Measurements from ENCODE around the gene SH2D6. TPM values are rescaled to one million over a fixed set of nuclear protein-coding genes. Genes with fewer than 3 reads are reported as not detected.
A peak's percentile ranks its signal among the peaks of the same experiment; 100 is the strongest.
"Not testable (repeated sequence)": the region's sequence is repeated elsewhere in the genome, so short reads cannot be mapped to it uniquely, and the experiment has no call there.

SH2D6 gene
- total RNA-seq, 4 donors from 2014 or later = 7.6 to 14.2 (median 11.4) TPM; not detected in 1

DNA sequence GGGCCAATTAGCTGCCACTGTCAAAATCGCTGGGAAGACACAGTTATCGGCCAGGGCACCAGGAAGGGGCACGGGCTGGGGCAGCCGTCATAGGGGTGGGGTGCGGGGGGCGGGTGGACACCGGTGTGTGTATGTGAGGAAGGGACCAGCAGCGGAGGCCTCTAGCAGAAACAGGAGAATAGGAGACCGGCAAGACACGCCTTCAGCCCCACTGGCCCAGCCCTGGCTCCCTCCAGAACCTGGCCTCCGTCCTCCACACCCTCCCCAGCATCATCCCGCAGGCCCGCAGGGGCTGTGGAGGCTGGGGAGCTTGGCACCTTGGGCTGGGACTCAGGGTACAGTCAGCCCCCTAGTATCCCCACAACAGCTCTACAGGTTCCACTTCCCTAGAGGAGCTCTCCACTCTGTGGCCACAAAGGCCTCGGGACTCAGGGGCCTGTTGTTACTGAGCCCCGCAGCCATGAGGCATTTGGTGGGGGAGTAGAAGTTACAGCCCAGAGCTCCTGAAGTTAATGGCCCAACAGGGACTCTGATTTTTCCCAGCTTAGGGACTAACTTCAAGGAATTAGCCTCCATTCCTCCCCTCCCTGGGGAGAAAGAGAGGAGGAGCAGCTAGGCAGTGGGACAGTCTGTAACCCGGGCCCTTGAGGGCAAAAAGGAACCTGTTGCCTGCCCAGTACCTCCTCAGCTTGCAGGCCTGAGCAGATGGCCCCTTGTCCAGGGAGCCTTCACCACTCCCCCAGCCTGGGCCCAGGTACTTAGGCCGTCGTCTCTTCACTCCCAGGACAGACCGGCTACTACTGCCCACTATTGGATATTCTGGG is 19.9 kb downstream of the SH2D6 start:
- WGBS, 2 donors (ENCODE audit: low coverage in 1 of 2) = 47% methylated on average over 18 of the region's 19 CpGs; no CpG with 5 or more reads in 1 of the 2 donors
- DNase-seq = no peak
- Histone ChIP-seq H3K4me3 (peak overlapping the region; percentile 12 to 55 (median 36)), H3K9me3 (no peaks in the 10 kb centered on the region), H3K27ac (peak overlapping the region; percentile 90 to 94 (median 94)), H3K4me1 (peaks cover 23 to 45% (median 36%) of the 10 kb centered on the region in 4 donors), H3K36me3 (no peaks in the 10 kb centered on the region), H3K27me3 (no peaks in the 10 kb centered on the region)
- in situ Hi-C loops (cut with MboI; ENCODE audit: low pct_ligation_motif_present in 1 of 4, low pct_unique_long_range_greater_than_20kb in 1 of 4, low sequenced_read_pairs in 3 of 4) (no loop called here), intact Hi-C loops (cut with DNase I; ENCODE audit: low total_unique reads) (loop anchor here (5.0 kb wide), 1 partner anchor 99 kb away; the partner anchor contains the start of gene MAT2A)
- TF ChIP-seq, protein P1, sequence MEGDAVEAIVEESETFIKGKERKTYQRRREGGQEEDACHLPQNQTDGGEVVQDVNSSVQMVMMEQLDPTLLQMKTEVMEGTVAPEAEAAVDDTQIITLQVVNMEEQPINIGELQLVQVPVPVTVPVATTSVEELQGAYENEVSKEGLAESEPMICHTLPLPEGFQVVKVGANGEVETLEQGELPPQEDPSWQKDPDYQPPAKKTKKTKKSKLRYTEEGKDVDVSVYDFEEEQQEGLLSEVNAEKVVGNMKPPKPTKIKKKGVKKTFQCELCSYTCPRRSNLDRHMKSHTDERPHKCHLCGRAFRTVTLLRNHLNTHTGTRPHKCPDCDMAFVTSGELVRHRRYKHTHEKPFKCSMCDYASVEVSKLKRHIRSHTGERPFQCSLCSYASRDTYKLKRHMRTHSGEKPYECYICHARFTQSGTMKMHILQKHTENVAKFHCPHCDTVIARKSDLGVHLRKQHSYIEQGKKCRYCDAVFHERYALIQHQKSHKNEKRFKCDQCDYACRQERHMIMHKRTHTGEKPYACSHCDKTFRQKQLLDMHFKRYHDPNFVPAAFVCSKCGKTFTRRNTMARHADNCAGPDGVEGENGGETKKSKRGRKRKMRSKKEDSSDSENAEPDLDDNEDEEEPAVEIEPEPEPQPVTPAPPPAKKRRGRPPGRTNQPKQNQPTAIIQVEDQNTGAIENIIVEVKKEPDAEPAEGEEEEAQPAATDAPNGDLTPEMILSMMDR (IDR thresholded peaks at IDR 0.05) = no peak
- TF ChIP-seq POLR2A (IDR thresholded peaks at IDR 0.05) (no peak), EP300 (IDR thresholded peaks at IDR 0.05; ENCODE audit: low read depth) (no peak), POLR2AphosphoS5 (IDR thresholded peaks at IDR 0.05) (no peak)

DNA sequence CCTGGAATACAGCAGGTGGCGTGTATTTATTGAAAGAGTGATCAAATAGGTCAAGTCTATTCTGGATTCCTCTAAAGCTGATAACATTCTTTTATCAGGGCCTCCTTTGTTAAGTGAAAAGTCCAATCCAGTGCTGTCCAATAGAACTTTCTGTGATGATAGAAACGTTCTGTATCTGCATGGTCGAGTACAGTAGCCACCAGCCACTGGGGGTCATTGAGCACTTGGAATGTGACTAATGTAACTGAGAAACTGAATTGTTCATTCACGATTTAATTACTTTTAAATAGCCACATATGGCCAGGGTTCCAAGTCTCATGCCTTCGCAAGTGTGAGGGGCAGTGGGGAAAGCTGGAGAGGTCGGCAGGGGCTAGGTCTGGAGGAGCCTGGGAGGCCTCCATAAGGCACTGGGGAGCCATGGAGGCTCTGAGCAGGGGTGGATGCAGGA is 20.5 kb downstream of the SH2D6 start:
- TF ChIP-seq POLR2A (IDR thresholded peaks at IDR 0.05) = no peak
- TF ChIP-seq, protein P1 (IDR thresholded peaks at IDR 0.05) = no peak
- TF ChIP-seq EP300 (IDR thresholded peaks at IDR 0.05; ENCODE audit: low read depth) = no peak
- TF ChIP-seq POLR2AphosphoS5 (IDR thresholded peaks at IDR 0.05) = no peak
- no peak for DNase-seq
- Histone ChIP-seq H3K36me3 (no peaks in the 10 kb centered on the region), H3K27ac (peak overlapping the region; percentile 90 to 94 (median 94)), H3K9me3 (no peaks in the 10 kb centered on the region), H3K27me3 (no peaks in the 10 kb centered on the region), H3K4me3 (no peak overlapping the region), H3K4me1 (peaks cover 20 to 39% (median 30%) of the 10 kb centered on the region in 4 donors)
- intact Hi-C loops (cut with DNase I; ENCODE audit: low total_unique reads) (loop anchor here (5.0 kb wide), 1 partner anchor 98 kb away; the partner anchor contains the start of gene MAT2A), in situ Hi-C loops (cut with MboI; ENCODE audit: low pct_ligation_motif_present in 1 of 4, low pct_unique_long_range_greater_than_20kb in 1 of 4, low sequenced_read_pairs in 3 of 4) (no loop called here)
- WGBS, 2 donors (ENCODE audit: low coverage in 1 of 2) = 90% methylated on average over 6 of the region's 6 CpGs; no CpG with 5 or more reads in 1 of the 2 donors

DNA sequence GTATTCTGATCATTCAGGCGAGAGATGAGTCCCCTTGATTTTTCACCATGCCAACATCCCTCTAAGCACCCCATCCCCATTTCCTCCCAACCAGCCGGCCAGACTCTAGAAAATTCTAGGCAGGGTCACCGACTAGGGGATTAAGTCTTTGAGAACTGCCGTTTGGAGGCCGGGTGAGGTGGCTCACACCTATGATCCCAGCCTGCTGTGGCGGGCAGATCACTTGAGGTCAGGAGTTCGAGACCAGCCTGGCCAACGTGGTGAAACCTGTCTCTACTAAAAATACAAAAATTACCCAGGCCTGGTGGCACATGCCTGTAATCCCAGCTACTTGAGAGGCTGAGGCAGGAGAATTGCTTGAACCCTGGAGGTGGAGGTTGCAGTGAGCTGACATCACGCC is 21.1 kb downstream of the SH2D6 start:
- H3K4me3 ChIP-seq; H3K36me3 ChIP-seq; H3K9me3 ChIP-seq; in situ Hi-C loops (cut with MboI; ENCODE audit: low pct_ligation_motif_present in 1 of 4, low pct_unique_long_range_greater_than_20kb in 1 of 4, low sequenced_read_pairs in 3 of 4); H3K27me3 ChIP-seq; DNase-seq: not testable (repeated sequence)
- H3K27ac ChIP-seq = peak overlapping the region; percentile 90 to 94 (median 94)
- 95 to 100% methylated on average over 1 to 9 of the region's 9 CpGs for WGBS, 2 donors (ENCODE audit: low coverage in 1 of 2)
- intact Hi-C loops (cut with DNase I; ENCODE audit: low total_unique reads) = loop anchor here (5.0 kb wide), 1 partner anchor 98 kb away; the partner anchor contains the start of gene MAT2A
- H3K4me1 ChIP-seq = peaks cover 18 to 34% (median 25%) of the 10 kb centered on the region in 4 donors

DNA sequence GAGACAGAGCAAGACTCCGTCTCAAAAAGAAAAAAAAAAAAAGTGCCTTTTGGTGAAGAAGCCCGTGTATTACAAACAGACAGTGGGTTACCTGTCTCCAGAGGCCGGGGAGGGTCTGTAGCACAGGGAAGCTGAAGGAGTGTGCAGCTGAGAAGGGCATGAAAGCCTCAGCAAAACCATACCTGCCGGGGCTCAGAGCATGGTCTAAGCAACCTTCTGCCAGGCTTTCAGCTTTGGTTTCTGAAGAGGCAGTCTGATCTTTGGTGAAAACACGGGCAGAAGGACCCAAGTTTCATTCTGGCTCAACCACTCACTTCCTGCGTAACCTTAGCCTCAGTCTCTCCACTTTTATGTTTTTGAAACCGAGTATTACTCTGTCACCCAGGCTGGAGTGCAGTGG is 21.5 kb downstream of the SH2D6 start:
- no peak for DNase-seq
- H3K4me1 ChIP-seq = peaks cover 18 to 31% (median 24%) of the 10 kb centered on the region in 4 donors
- in situ Hi-C loops (cut with MboI; ENCODE audit: low pct_ligation_motif_present in 1 of 4, low pct_unique_long_range_greater_than_20kb in 1 of 4, low sequenced_read_pairs in 3 of 4) (no loop called here), intact Hi-C loops (cut with DNase I; ENCODE audit: low total_unique reads) (loop anchor here (5.0 kb wide), 1 partner anchor 97 kb away; the partner anchor contains the start of gene MAT2A)
- H3K36me3 ChIP-seq = no peaks in the 10 kb centered on the region
- no peaks in the 10 kb centered on the region for H3K9me3 ChIP-seq
- TF ChIP-seq EP300 (IDR thresholded peaks at IDR 0.05; ENCODE audit: low read depth) (no peak), POLR2AphosphoS5 (IDR thresholded peaks at IDR 0.05) (no peak), POLR2A (IDR thresholded peaks at IDR 0.05) (no peak)
- TF ChIP-seq, protein P1 (IDR thresholded peaks at IDR 0.05) = no peak
- no peak overlapping the region for H3K27ac ChIP-seq
- H3K27me3 ChIP-seq = no peaks in the 10 kb centered on the region
- WGBS, 2 donors (ENCODE audit: low coverage in 1 of 2) = 82 to 86% methylated on average over 5 to 7 of the region's 7 CpGs
- no peak overlapping the region for H3K4me3 ChIP-seq
